ENCODE measurements around the gene CYB5D1.

The CYB5D1 gene

DNA sequence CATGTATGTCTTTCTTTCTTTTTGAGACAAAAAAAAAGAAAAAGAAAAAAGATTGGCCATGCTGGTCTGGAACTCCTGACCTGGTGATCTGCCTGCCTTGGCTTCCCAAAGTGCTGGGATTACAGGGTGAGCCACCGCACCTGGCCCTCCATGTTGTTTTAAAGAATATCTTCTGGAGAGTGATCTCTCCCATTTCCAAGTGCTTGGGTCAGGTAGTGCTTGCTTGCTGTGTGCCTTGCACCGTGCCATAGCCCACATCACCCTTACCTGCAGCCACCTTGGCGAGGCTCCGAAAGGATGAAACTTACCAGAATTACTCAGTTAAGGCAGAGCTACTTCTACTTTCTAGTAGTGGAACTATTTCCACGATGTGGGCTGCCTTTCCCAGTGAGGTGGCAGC is 42.8 kb upstream of the CYB5D1 start:
- no peak overlapping the region for H3K27ac ChIP-seq (replicated peaks)
- no peaks in the 10 kb centered on the region for H3K27me3 ChIP-seq (ENCODE audit: insufficient read depth, poor library complexity, severe bottlenecking)
- TF ChIP-seq GABPA (IDR thresholded peaks at IDR 0.05; ENCODE audit: low read depth) (no peak), CTCF (IDR thresholded peaks at IDR 0.05; ENCODE audit: insufficient read depth, low read length) (no peak), POLR2AphosphoS5 (IDR thresholded peaks at IDR 0.05; ENCODE audit: low read depth) (no peak)
- no peak overlapping the region for H3K4me3 ChIP-seq (replicated peaks; ENCODE audit: insufficient read depth, low read length)
- DNase-seq (ENCODE audit: low read depth in 1 of 2, low spot score in 1 of 2), result no peak

GRCh38 chr17:7816926-7817642 is 40.7 kb upstream of the CYB5D1 start:
- Histone ChIP-seq H3K27me3 (ENCODE audit: insufficient read depth, poor library complexity, severe bottlenecking) (no peaks in the 10 kb centered on the region), H3K27ac (replicated peaks) (no peak overlapping the region), H3K4me3 (replicated peaks; ENCODE audit: insufficient read depth, low read length) (no peak overlapping the region)
- no peak for DNase-seq (ENCODE audit: low read depth in 1 of 2, low spot score in 1 of 2)
- no peak for TF ChIP-seq CTCF (IDR thresholded peaks at IDR 0.05; ENCODE audit: insufficient read depth, low read length)

- Histone ChIP-seq H3K27me3 (ENCODE audit: insufficient read depth, poor library complexity, severe bottlenecking) (no peaks in the 10 kb centered on the region), H3K27ac (replicated peaks) (no peak overlapping the region), H3K4me3 (replicated peaks; ENCODE audit: insufficient read depth, low read length) (no peak overlapping the region)
- no peak for DNase-seq (ENCODE audit: low read depth in 1 of 2, low spot score in 1 of 2)
- TF ChIP-seq GABPA (IDR thresholded peaks at IDR 0.05; ENCODE audit: low read depth), result no peak
- TF ChIP-seq POLR2AphosphoS5 (IDR thresholded peaks at IDR 0.05; ENCODE audit: low read depth), result no peak
- no peak for TF ChIP-seq SPI1 (IDR thresholded peaks at IDR 0.05; ENCODE audit: borderline replicate concordance, low read depth)
- TF ChIP-seq CTCF (IDR thresholded peaks at IDR 0.05; ENCODE audit: insufficient read depth, low read length), result no peak
- TF ChIP-seq REST (IDR thresholded peaks at IDR 0.05; ENCODE audit: insufficient replicate concordance, low read depth), result no peak
These were observed 40.2 kb upstream of the CYB5D1 start for GRCh38 chr17:7817643-7817964.

DNA sequence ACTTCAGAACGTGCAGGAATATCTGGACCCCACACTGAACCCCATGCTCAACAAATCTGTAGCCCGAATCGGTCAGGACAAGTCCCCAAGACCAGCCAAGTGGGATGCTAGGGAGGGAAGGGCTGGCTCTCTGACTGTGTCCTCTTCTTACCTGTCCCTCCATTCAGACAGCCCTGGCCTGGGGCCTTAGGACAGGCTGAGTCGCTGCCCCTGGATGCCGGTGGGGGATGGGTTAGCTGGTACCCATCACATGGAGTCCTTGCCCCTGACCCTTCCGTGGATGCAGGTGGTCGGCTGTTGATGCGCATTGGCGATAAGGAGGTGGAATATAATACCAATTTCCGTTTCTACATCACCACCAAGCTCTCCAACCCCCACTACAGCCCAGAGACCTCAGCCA is 39.8 kb upstream of the CYB5D1 start:
- TF ChIP-seq SPI1 (IDR thresholded peaks at IDR 0.05; ENCODE audit: borderline replicate concordance, low read depth) (no peak), CTCF (IDR thresholded peaks at IDR 0.05; ENCODE audit: insufficient read depth, low read length) (no peak), REST (IDR thresholded peaks at IDR 0.05; ENCODE audit: insufficient replicate concordance, low read depth) (no peak), POLR2AphosphoS5 (IDR thresholded peaks at IDR 0.05; ENCODE audit: low read depth) (no peak), GABPA (IDR thresholded peaks at IDR 0.05; ENCODE audit: low read depth) (no peak)
- H3K27me3 ChIP-seq (ENCODE audit: insufficient read depth, poor library complexity, severe bottlenecking), result no peaks in the 10 kb centered on the region

More for the DNA sequence above, 39.8 kb upstream of the CYB5D1 start:
- Histone ChIP-seq H3K27ac (replicated peaks) (no peak overlapping the region), H3K4me3 (replicated peaks; ENCODE audit: insufficient read depth, low read length) (no peak overlapping the region)
- no peak for DNase-seq (ENCODE audit: low read depth in 1 of 2, low spot score in 1 of 2)

Measured in HL-60 (cell line).